Inflammatory macrophage treated with lipopolysaccharide for 1 hour (primary cell): ENCODE results near the gene C1orf167.
A peak's percentile ranks its signal among the peaks of the same experiment; 100 is the strongest.

ENCODE experiments used
- DNase-seq, 2 donors: peaks; one replicate each; pipeline ENCODE4 v3.0.0-alpha.2; 2020 to 2022

The C1orf167 gene

GRCh38 chr1:11787804-11788436 is 25.9 kb downstream of the C1orf167 start:
- no peak for DNase-seq

GRCh38 chr1:11788549-11789053 is 26.6 kb downstream of the C1orf167 start:
- no peak for DNase-seq

GRCh38 chr1:11789126-11790067 is 27.4 kb downstream of the C1orf167 start:
- DNase-seq = no peak

GRCh38 chr1:11790101-11790879 is 28.3 kb downstream of the C1orf167 start:
- DNase-seq = no peak

- DNase-seq = peak; percentile 64 to 83
These were observed 29.1 kb downstream of the C1orf167 start for GRCh38 chr1:11790880-11791715.

GRCh38 chr1:11792106-11792505 is 30.1 kb downstream of the C1orf167 start:
- DNase-seq = no peak

- no peak for DNase-seq
These were observed 31.8 kb downstream of the C1orf167 start for GRCh38 chr1:11793819-11794218.

GRCh38 chr1:11794446-11795237 is 32.6 kb downstream of the C1orf167 start:
- no peak for DNase-seq

- no peak for DNase-seq
These were observed 33.4 kb downstream of the C1orf167 start for GRCh38 chr1:11795238-11795890.

GRCh38 chr1:11796036-11796828 is 34.2 kb downstream of the C1orf167 start:
- DNase-seq = peak in 1 of 2 donors; percentile 46

- DNase-seq = no peak
These were observed 35.7 kb downstream of the C1orf167 start for GRCh38 chr1:11797525-11798216.

- no peak for DNase-seq
These were observed 37.1 kb downstream of the C1orf167 start for GRCh38 chr1:11799099-11799498.

- DNase-seq = no peak
These were observed 37.9 kb downstream of the C1orf167 start for GRCh38 chr1:11799896-11800295.

GRCh38 chr1:11800391-11800755 is 38.4 kb downstream of the C1orf167 start:
- no peak for DNase-seq

GRCh38 chr1:11800756-11801433 is 38.9 kb downstream of the C1orf167 start:
- no peak for DNase-seq

- DNase-seq = peak; percentile 37 to 40
These were observed 40.6 kb downstream of the C1orf167 start for GRCh38 chr1:11802616-11802972.

GRCh38 chr1:11802973-11803885 is 41.2 kb downstream of the C1orf167 start:
- DNase-seq = peak; percentile 64 to 66
